Measurements from ENCODE around the gene RAB21. TPM values are rescaled to one million over a fixed set of nuclear protein-coding genes. Genes with fewer than 3 reads are reported as not detected.
"Not testable (repeated sequence)": the region's sequence is repeated elsewhere in the genome, so short reads cannot be mapped to it uniquely, and the experiment has no call there.

Gene RAB21
- total RNA-seq, 2 experiments from 2014 or later, result 72.7 to 76.8 TPM

- Mint-ChIP-seq H3K9me3 (no peaks in the 10 kb centered on the region), H3K4me1 (ENCODE audit: low read depth) (no peaks in the 10 kb centered on the region), H3K27ac (no peak overlapping the region), H3K27me3 (peaks cover 18% of the 10 kb centered on the region), H3K36me3 (no peaks in the 10 kb centered on the region), H3K4me3 (no peak overlapping the region)
- CTCF ChIA-PET, result no interaction called here
- intact Hi-C loops (cut with micrococcal nuclease), result no loop called here
- DNase-seq, result no peak
- POLR2A ChIA-PET, result no interaction called here
Measured at GRCh38 chr12:71810921-71811320, 56.3 kb downstream of the RAB21 start.

- intact Hi-C loops (cut with micrococcal nuclease); H3K4me1 Mint-ChIP-seq (ENCODE audit: low read depth); H3K27me3 Mint-ChIP-seq; H3K4me3 Mint-ChIP-seq; H3K9me3 Mint-ChIP-seq; POLR2A ChIA-PET; DNase-seq; H3K27ac Mint-ChIP-seq; H3K36me3 Mint-ChIP-seq: not testable (repeated sequence)
- CTCF ChIA-PET, result interaction anchor here (0.6 kb wide), 1 partner anchor 14 kb away, joined by 5 read pairs; no protein-coding TSS in a partner anchor
Measured at GRCh38 chr12:71815242-71815641, 60.6 kb downstream of the RAB21 start.

DNA sequence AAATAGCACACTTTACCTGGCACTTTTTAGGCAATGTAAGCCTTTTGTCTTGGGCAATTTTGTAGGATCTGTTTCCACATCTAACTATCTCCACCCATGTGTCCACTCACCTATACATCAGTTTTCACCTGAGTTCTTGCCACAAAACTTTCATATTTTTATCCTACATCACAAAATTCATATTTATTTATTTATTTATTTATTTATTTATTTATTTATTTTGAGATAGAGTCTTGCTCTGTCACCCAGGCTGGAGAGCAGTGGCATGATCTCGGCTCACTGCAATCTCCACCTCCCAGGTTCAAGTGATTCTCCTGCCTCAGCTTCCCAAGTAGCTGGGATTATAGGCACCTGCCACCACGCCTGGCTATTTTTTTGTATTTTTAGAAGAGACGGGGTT is 67.4 kb downstream of the RAB21 start:
- DNase-seq; CTCF ChIA-PET; POLR2A ChIA-PET; H3K9me3 Mint-ChIP-seq; H3K36me3 Mint-ChIP-seq; H3K27me3 Mint-ChIP-seq; intact Hi-C loops (cut with micrococcal nuclease); H3K4me1 Mint-ChIP-seq (ENCODE audit: low read depth); H3K27ac Mint-ChIP-seq; H3K4me3 Mint-ChIP-seq: not testable (repeated sequence)

DNA sequence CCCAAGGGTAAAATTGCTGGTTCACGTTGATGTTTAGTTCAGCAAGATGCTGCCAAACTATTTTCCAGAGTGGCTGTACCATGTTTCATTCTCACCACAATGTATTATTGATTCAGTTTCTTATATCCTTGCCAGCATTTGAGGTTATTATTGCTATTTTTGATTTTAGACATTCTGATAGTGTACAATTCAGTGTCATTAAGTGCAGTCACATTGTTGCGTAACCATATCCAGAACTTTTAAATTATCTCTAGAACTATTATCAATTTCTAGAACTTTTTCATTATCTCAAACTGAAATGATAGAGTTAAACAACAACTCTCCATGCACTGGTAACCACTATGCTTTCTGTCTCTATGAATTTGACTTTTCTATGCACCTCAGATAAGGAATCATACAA is 74.2 kb downstream of the RAB21 start:
- H3K4me1 Mint-ChIP-seq (ENCODE audit: low read depth), result no peaks in the 10 kb centered on the region
- CTCF ChIA-PET, result interaction anchor here (0.9 kb wide), 1 partner anchor 9 kb away, joined by 4 read pairs; no protein-coding TSS in a partner anchor
- intact Hi-C loops (cut with micrococcal nuclease), result no loop called here
- DNase-seq, result no peak
- H3K4me3 Mint-ChIP-seq, result no peak overlapping the region
- H3K27me3 Mint-ChIP-seq, result peaks cover 10% of the 10 kb centered on the region
- H3K36me3 Mint-ChIP-seq, result no peaks in the 10 kb centered on the region
- POLR2A ChIA-PET, result no interaction called here
- H3K27ac Mint-ChIP-seq, result no peak overlapping the region
- no peaks in the 10 kb centered on the region for H3K9me3 Mint-ChIP-seq

- H3K27ac Mint-ChIP-seq, result no peak overlapping the region
- H3K4me3 Mint-ChIP-seq, result no peak overlapping the region
- H3K27me3 Mint-ChIP-seq, result peaks cover 3% of the 10 kb centered on the region
- intact Hi-C loops (cut with micrococcal nuclease), result loop anchor here (5.0 to 10.0 kb wide), 2 partner anchors 55 to 1593 kb away; partner anchors contain the start of gene CNOT2
- CTCF ChIA-PET, result interaction anchor here (1.0 to 1.2 kb wide), 2 partner anchors 8 to 57 kb away, joined by 4 read pairs; no protein-coding TSS in a partner anchor
- H3K9me3 Mint-ChIP-seq, result no peaks in the 10 kb centered on the region
- POLR2A ChIA-PET, result interaction anchor here (3.5 kb wide), 1 partner anchor 83 kb away, joined by 23 read pairs; the partner anchor contains the start of gene RAB21
- H3K36me3 Mint-ChIP-seq, result peaks cover 6% of the 10 kb centered on the region
- peaks cover 26% of the 10 kb centered on the region for H3K4me1 Mint-ChIP-seq (ENCODE audit: low read depth)
- DNase-seq, result no peak
Measured at GRCh38 chr12:71837356-71837755, 82.7 kb downstream of the RAB21 start.

GRCh38 chr12:71838231-71838630 is 83.6 kb downstream of the RAB21 start:
- Mint-ChIP-seq H3K27ac (peak overlapping the region; percentile 99), H3K4me3 (no peak overlapping the region), H3K27me3 (peaks cover 3% of the 10 kb centered on the region), H3K36me3 (peaks cover 6% of the 10 kb centered on the region), H3K9me3 (no peaks in the 10 kb centered on the region), H3K4me1 (ENCODE audit: low read depth) (peaks cover 32% of the 10 kb centered on the region)
- no peak for DNase-seq
- POLR2A ChIA-PET, result interaction anchor here (0.8 to 3.5 kb wide), 3 partner anchors 11 to 84 kb away, joined by 3 to 23 read pairs (median 11); partner anchors contain the start of gene RAB21
- intact Hi-C loops (cut with micrococcal nuclease), result loop anchor here (2.0 to 10.0 kb wide), 3 partner anchors 54 to 1593 kb away; partner anchors contain the start of gene CNOT2
- CTCF ChIA-PET, result interaction anchor here (1.0 to 1.3 kb wide), 3 partner anchors 9 to 58 kb away, joined by 4 to 9 read pairs (median 4); no protein-coding TSS in a partner anchor

- Mint-ChIP-seq H3K27ac (peak overlapping the region; percentile 99), H3K9me3 (no peaks in the 10 kb centered on the region), H3K27me3 (peaks cover 1% of the 10 kb centered on the region), H3K4me3 (peak overlapping the region; percentile 97), H3K4me1 (ENCODE audit: low read depth) (peaks cover 32% of the 10 kb centered on the region), H3K36me3 (peaks cover 6% of the 10 kb centered on the region)
- no peak for DNase-seq
- POLR2A ChIA-PET, result interaction anchor here (0.8 to 3.5 kb wide), 4 partner anchors 11 to 87 kb away, joined by 3 to 23 read pairs (median 8); partner anchors contain the start of gene RAB21
- intact Hi-C loops (cut with micrococcal nuclease), result loop anchor here (1.0 to 10.0 kb wide), 7 partner anchors 10 to 1594 kb away; partner anchors contain the start of genes CNOT2, RAB21 and ZFC3H1
- CTCF ChIA-PET, result interaction anchor here (1.2 to 1.3 kb wide), 2 partner anchors 8 to 10 kb away, joined by 4 to 9 read pairs; no protein-coding TSS in a partner anchor
Measured at GRCh38 chr12:71838676-71839075, 84.0 kb downstream of the RAB21 start.

- Mint-ChIP-seq H3K4me1 (ENCODE audit: low read depth) (peaks cover 32% of the 10 kb centered on the region), H3K9me3 (no peaks in the 10 kb centered on the region), H3K27ac (peak overlapping the region; percentile 99), H3K4me3 (peak overlapping the region; percentile 97), H3K27me3 (no peaks in the 10 kb centered on the region), H3K36me3 (peaks cover 6% of the 10 kb centered on the region)
- POLR2A ChIA-PET, result interaction anchor here (0.8 to 3.5 kb wide), 8 partner anchors 9 to 177 kb away, joined by 3 to 23 read pairs (median 4); partner anchors contain the start of genes RAB21, THAP2, TMEM19 and ZFC3H1
- intact Hi-C loops (cut with micrococcal nuclease), result loop anchor here (2.0 to 5.0 kb wide), 2 partner anchors 154 to 198 kb away; partner anchors contain the start of gene TMEM19
- CTCF ChIA-PET, result interaction anchor here (1.6 kb wide), 1 partner anchor 60 kb away, joined by 5 read pairs; no protein-coding TSS in a partner anchor
- DNase-seq, result peak; percentile 18
Measured at GRCh38 chr12:71840231-71840847, 85.7 kb downstream of the RAB21 start.

- Mint-ChIP-seq H3K4me3 (no peak overlapping the region), H3K36me3 (peaks cover 22% of the 10 kb centered on the region), H3K27me3 (no peaks in the 10 kb centered on the region), H3K9me3 (peaks cover 6% of the 10 kb centered on the region), H3K4me1 (ENCODE audit: low read depth) (peaks cover 34% of the 10 kb centered on the region), H3K27ac (no peak overlapping the region)
- ChIA-PET POLR2A (interaction anchor here (1.0 kb wide), 1 partner anchor 47 kb away, joined by 3 read pairs; no protein-coding TSS in a partner anchor), CTCF (interaction anchor here (0.5 to 2.9 kb wide), 13 partner anchors 8 to 101 kb away, joined by 3 to 29 read pairs (median 3); partner anchors contain the start of gene RAB21)
- intact Hi-C loops (cut with micrococcal nuclease), result loop anchor here (1.0 kb wide), 1 partner anchor 66 kb away; no protein-coding TSS in a partner anchor
- DNase-seq, result no peak
Measured at GRCh38 chr12:71846322-71846940, 91.8 kb downstream of the RAB21 start.

DNA sequence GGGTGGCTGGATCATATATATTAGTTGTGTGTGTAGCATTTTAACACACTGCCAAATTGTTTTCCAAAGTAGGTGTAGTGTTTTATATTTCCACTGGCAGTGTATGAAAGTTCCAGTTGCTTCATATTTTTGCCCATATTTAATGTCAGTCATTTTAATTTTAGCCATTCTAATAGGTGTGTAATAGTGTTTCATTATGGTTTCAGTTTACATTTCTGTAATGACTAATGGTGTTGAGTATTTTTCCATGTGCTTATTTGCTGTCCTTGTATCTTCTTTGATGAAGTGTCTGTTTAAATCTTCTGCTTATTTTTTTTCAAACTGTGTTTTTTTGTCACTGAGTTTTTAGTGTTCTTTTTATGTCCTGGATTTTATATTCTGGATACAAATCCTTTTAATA is 93.5 kb downstream of the RAB21 start:
- Mint-ChIP-seq H3K4me3 (no peak overlapping the region), H3K4me1 (ENCODE audit: low read depth) (peaks cover 24% of the 10 kb centered on the region), H3K27ac (peak overlapping the region; percentile 46), H3K27me3 (no peaks in the 10 kb centered on the region), H3K9me3 (peaks cover 12% of the 10 kb centered on the region), H3K36me3 (peaks cover 31% of the 10 kb centered on the region)
- no peak for DNase-seq
- POLR2A ChIA-PET, result interaction anchor here (3.0 kb wide), 1 partner anchor 9 kb away, joined by 11 read pairs; the partner anchor contains the start of gene TBC1D15
- CTCF ChIA-PET, result interaction anchor here (2.7 kb wide), 1 partner anchor 68 kb away, joined by 12 read pairs; no protein-coding TSS in a partner anchor
- intact Hi-C loops (cut with micrococcal nuclease), result loop anchor here (1.0 kb wide), 1 partner anchor 9 kb away; the partner anchor contains the start of gene TBC1D15

DNA sequence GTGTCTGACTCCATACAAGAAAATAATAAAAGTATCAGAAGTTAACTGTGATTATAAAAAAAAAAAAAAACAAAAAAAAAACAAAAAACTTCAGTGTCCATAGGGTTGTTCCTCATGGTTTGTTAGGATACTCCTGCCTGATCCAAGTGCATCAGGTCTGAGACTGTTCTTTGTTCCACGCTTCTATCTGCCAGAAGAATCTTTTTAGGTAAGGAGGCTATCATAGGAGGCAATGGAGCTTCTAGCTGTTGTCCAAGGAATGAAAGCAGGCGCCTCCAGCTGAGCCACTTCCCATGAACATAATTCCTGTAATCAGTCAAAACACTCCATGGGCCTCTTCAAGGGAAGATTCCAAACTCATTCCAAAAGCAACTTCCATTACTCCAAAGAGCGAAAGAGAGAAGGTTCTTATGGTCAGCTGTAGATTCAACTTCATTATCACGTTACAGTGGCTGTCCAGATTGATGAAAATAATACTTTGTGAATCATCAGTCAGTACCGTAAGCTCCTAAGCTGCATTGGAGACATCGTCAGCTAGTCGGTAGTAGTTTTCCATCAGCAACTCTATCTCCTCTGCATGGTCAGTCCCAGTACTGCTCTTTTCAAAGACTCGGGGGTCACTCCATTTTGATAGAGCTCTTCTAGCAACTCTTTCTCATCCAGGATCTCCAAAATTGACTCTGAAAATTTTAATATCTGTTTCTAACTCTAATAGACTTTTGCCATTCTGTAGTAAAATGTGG is 94.6 kb downstream of the RAB21 start:
- POLR2A ChIA-PET, result interaction anchor here (3.0 kb wide), 1 partner anchor 10 kb away, joined by 11 read pairs; the partner anchor contains the start of gene TBC1D15
- H3K27me3 Mint-ChIP-seq, result no peaks in the 10 kb centered on the region

More for the DNA sequence above, 94.6 kb downstream of the RAB21 start:
- H3K27ac Mint-ChIP-seq, result no peak overlapping the region
- DNase-seq, result no peak
- peaks cover 36% of the 10 kb centered on the region for H3K36me3 Mint-ChIP-seq
- H3K9me3 Mint-ChIP-seq, result peaks cover 12% of the 10 kb centered on the region
- peaks cover 33% of the 10 kb centered on the region for H3K4me1 Mint-ChIP-seq (ENCODE audit: low read depth)
- CTCF ChIA-PET, result interaction anchor here (1.5 to 2.7 kb wide), 2 partner anchors 69 to 102 kb away, joined by 3 to 12 read pairs; no protein-coding TSS in a partner anchor
- intact Hi-C loops (cut with micrococcal nuclease), result no loop called here
- no peak overlapping the region for H3K4me3 Mint-ChIP-seq
